MM.1S (cell line): Measurements from ENCODE around the gene HTRA3.
A peak's percentile ranks its signal among the peaks of the same experiment; 100 is the strongest.

Source experiments
- DNase-seq: peaks from one replicate; pipeline ENCODE4 v3.0.0-alpha.2; 2015
- H2AFZ ChIP-seq: fragments of 300-600 bp; sonication (generic); 2 replicates; pipeline ENCODE4 v1.6.0; 2016; ENCODE audit warnings: antibody characterized with exemption, low read length
- H3F3A ChIP-seq: fragments of 300-600 bp; sonication (generic); 2 replicates; pipeline ENCODE4 v1.6.1; 2016; ENCODE audit warnings: mild to moderate bottlenecking, antibody characterized with exemption, low read length, moderate library complexity, mixed read lengths; ENCODE audit not compliant: insufficient read depth
- H3K27ac ChIP-seq: fragments of 300-600 bp; sonication (generic); 2 replicates; pipeline ENCODE4 v1.5.1; 2016; ENCODE audit warnings: mild to moderate bottlenecking, low read length
- H3K27me3 ChIP-seq: fragments of 300-600 bp; sonication (generic); replicated peaks from 2 replicates; pipeline ENCODE4 v1.6.0; 2016; ENCODE audit warnings: low read length; ENCODE audit not compliant: insufficient read depth
- H3K36me3 ChIP-seq: fragments of 300-600 bp; sonication (generic); replicated peaks from 2 replicates; pipeline ENCODE4 v1.6.1; 2016; ENCODE audit warnings: mild to moderate bottlenecking, low read length, mixed read lengths; ENCODE audit not compliant: insufficient read depth
- H3K4me1 ChIP-seq: fragments of 300-600 bp; sonication (generic); 2 replicates; pipeline ENCODE4 v1.6.1; 2016; ENCODE audit warnings: low read length, mixed read lengths
- H3K4me2 ChIP-seq: fragments of 300-600 bp; sonication (generic); 2 replicates; pipeline ENCODE4 v1.6.0; 2016; ENCODE audit warnings: low read depth, low read length
- H3K4me3 ChIP-seq: fragments of 300-600 bp; sonication (generic); 2 replicates; pipeline ENCODE4 v1.5.1; 2016; ENCODE audit warnings: low read length, mixed read lengths
- H3K79me2 ChIP-seq: fragments of 300-600 bp; sonication (generic); 2 replicates; pipeline ENCODE4 v1.6.1; 2016; ENCODE audit warnings: mixed run types, low read length, mixed read lengths
- H3K9ac ChIP-seq: fragments of 300-600 bp; sonication (generic); 2 replicates; pipeline ENCODE4 v1.6.1; 2016; ENCODE audit warnings: low read length, mixed read lengths
- H3K9me2 ChIP-seq: fragments of 300-600 bp; sonication (generic); replicated peaks from 2 replicates; pipeline ENCODE4 v1.6.1; 2016; ENCODE audit warnings: mild to moderate bottlenecking, low read length, mixed read lengths; ENCODE audit not compliant: insufficient read depth
- H3K9me3 ChIP-seq: fragments of 300-600 bp; sonication (generic); replicated peaks from 2 replicates; pipeline ENCODE4 v1.6.1; 2016; ENCODE audit warnings: mild to moderate bottlenecking, low read length, mixed read lengths; ENCODE audit not compliant: insufficient read depth
- H4K20me1 ChIP-seq: fragments of 300-600 bp; sonication (generic); 2 replicates; pipeline ENCODE4 v1.6.1; 2016; ENCODE audit warnings: mild to moderate bottlenecking, low read length, moderate library complexity, mixed read lengths; ENCODE audit not compliant: insufficient read depth
- CTCF ChIP-seq: fragments of 300-600 bp; sonication (generic); IDR thresholded peaks from 2 replicates; pipeline ENCODE4 v1.5.1; 2016; ENCODE audit warnings: antibody characterized with exemption, low read length, mixed read lengths
- EZH2 ChIP-seq: fragments of 300-600 bp; sonication (generic); optimal IDR thresholded peaks from 2 replicates; pipeline ENCODE3; 2017; ENCODE audit warnings: low read depth, mild to moderate bottlenecking, antibody characterized with exemption, low read length, mixed read lengths
- EZH2phosphoT487 ChIP-seq: fragments of 300-600 bp; sonication (generic); IDR thresholded peaks from 2 replicates; pipeline ENCODE4 v1.6.1; 2018; ENCODE audit warnings: antibody characterized with exemption, low read length

HTRA3 gene

GRCh38 chr4:8227771-8228318 is 41.7 kb upstream of the HTRA3 start:
- Histone ChIP-seq H3K4me3 (no peak overlapping the region), H3K9me3 (no peaks in the 10 kb centered on the region), H3K9me2 (no peaks in the 10 kb centered on the region), H3F3A (no peaks in the 10 kb centered on the region), H3K4me2 (0 out of 2 replicates have a peak overlapping the region, but pooled peaks have one; percentile 19), H4K20me1 (no peaks in the 10 kb centered on the region), H3K79me2 (no peaks in the 10 kb centered on the region), H3K27me3 (no peaks in the 10 kb centered on the region), H2AFZ (no peak overlapping the region), H3K36me3 (no peaks in the 10 kb centered on the region), H3K4me1 (peaks cover 15% of the 10 kb centered on the region), H3K27ac (peak overlapping the region; percentile 84; the same call in 1 of the 2 replicates), H3K9ac (no peak overlapping the region)
- no peak for DNase-seq
- TF ChIP-seq EZH2phosphoT487 (no peak), CTCF (no peak), EZH2 (no peak)

- TF ChIP-seq CTCF (no peak), EZH2phosphoT487 (no peak), EZH2 (no peak)
- DNase-seq = peak; percentile 91
- no peaks in the 10 kb centered on the region for H3F3A ChIP-seq
- H3K27ac ChIP-seq = peak overlapping the region; percentile 84
- no peak overlapping the region for H3K4me3 ChIP-seq
- no peaks in the 10 kb centered on the region for H3K9me2 ChIP-seq
- H3K9me3 ChIP-seq = no peaks in the 10 kb centered on the region
- H3K79me2 ChIP-seq = no peaks in the 10 kb centered on the region
- H3K4me1 ChIP-seq = peaks cover 15% of the 10 kb centered on the region
- H3K36me3 ChIP-seq = no peaks in the 10 kb centered on the region
- no peaks in the 10 kb centered on the region for H4K20me1 ChIP-seq
- H3K27me3 ChIP-seq = no peaks in the 10 kb centered on the region
- H3K9ac ChIP-seq = peak overlapping the region; percentile 22; the same call in 1 of the 2 replicates
- H2AFZ ChIP-seq = peak overlapping the region; percentile 32; the same call in 1 of the 2 replicates
- peak overlapping the region; percentile 19; the same call in 1 of the 2 replicates for H3K4me2 ChIP-seq
These were observed 41.0 kb upstream of the HTRA3 start for GRCh38 chr4:8228319-8229250.

- H3K4me1 ChIP-seq = peaks cover 18% of the 10 kb centered on the region
- no peak overlapping the region for H3K4me3 ChIP-seq
- H4K20me1 ChIP-seq = no peaks in the 10 kb centered on the region
- no peak overlapping the region for H3K4me2 ChIP-seq
- H3K79me2 ChIP-seq = no peaks in the 10 kb centered on the region
- no peaks in the 10 kb centered on the region for H3K9me3 ChIP-seq
- no peak overlapping the region; the same call in 1 of the 2 replicates for H3K9ac ChIP-seq
- no peak for DNase-seq
- H3K27ac ChIP-seq = peak overlapping the region; percentile 84
- H3F3A ChIP-seq = no peaks in the 10 kb centered on the region
- no peaks in the 10 kb centered on the region for H3K27me3 ChIP-seq
- no peak overlapping the region for H2AFZ ChIP-seq
- no peaks in the 10 kb centered on the region for H3K36me3 ChIP-seq
- TF ChIP-seq EZH2 (no peak), EZH2phosphoT487 (no peak), CTCF (no peak)
- H3K9me2 ChIP-seq = no peaks in the 10 kb centered on the region
These were observed 40.1 kb upstream of the HTRA3 start for GRCh38 chr4:8229331-8229975.
